GM20000 (cell line): ENCODE data around the gene AKAP1.
A peak's percentile ranks its signal among the peaks of the same experiment; 100 is the strongest.

ENCODE experiments used
- DNase-seq: peaks from one replicate; pipeline ENCODE4 v3.0.0; 2012; ENCODE audit warnings: low spot score
- TF ChIP-seq, protein P1 (sequence below): IDR thresholded peaks from 2 replicates; pipeline ENCODE4 v1.5.1; 2012; ENCODE audit warnings: mild to moderate bottlenecking, control low read depth; ENCODE audit errors: extremely low read depth, missing control alignments

Gene AKAP1

DNA sequence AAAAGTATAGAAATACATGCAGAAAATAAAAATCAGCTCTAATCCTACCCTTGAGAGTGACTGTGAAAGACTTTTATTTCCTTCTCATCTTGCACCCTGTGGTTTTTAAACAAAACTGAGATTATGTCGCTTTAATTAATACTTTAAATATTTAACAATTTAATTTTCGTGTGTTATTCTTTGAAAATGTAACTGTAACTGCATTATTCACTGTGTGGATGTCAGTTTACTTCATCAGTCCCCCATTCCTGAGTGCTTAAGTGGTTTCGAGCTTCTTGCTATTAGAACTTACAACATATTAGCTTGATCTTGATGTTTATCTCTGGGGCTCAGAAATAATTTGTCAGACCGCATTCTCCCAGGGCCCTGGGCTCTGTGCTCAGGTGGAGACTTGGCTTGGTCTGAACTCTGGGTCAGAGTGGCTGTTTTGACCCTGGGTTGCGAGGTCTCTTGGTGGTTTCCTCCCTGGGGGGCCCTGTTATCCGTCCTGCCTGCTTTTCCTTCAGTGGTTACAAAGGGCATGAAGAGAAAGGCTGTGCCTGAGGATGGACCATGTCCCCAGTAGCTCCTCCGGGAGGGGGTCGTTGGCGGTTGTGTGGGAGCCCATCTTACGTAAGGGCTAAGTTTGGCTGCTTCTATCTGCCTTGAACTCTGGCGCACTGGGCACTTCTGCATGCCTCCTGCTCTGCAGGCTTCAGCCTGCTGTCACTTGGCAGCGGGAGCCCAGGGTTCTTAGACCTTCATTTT, 25.7 kb downstream of the AKAP1 start:
- no peak for DNase-seq
- TF ChIP-seq, protein P1, sequence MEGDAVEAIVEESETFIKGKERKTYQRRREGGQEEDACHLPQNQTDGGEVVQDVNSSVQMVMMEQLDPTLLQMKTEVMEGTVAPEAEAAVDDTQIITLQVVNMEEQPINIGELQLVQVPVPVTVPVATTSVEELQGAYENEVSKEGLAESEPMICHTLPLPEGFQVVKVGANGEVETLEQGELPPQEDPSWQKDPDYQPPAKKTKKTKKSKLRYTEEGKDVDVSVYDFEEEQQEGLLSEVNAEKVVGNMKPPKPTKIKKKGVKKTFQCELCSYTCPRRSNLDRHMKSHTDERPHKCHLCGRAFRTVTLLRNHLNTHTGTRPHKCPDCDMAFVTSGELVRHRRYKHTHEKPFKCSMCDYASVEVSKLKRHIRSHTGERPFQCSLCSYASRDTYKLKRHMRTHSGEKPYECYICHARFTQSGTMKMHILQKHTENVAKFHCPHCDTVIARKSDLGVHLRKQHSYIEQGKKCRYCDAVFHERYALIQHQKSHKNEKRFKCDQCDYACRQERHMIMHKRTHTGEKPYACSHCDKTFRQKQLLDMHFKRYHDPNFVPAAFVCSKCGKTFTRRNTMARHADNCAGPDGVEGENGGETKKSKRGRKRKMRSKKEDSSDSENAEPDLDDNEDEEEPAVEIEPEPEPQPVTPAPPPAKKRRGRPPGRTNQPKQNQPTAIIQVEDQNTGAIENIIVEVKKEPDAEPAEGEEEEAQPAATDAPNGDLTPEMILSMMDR, result no peak

DNA sequence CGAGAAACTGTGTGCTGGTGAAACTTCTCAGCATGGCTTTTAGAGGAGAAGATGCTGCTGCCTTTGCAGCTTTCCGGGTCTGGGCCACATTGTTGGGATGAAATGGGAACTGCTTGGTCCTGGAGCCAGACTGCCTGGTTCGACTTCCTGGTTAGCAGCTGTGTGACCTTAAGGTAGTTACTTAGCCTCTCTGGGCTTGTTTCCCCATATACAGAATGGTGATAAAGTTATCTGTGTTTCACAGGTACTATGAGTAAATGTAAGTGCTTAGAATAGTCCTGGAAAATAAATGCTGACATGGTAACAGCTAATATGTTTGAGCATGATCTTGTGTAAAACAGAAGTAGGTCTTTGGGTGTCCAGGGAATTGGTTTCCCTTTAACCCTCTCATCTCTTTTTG, 26.3 kb downstream of the AKAP1 start:
- DNase-seq, result no peak
- TF ChIP-seq, protein P1, result no peak

DNA sequence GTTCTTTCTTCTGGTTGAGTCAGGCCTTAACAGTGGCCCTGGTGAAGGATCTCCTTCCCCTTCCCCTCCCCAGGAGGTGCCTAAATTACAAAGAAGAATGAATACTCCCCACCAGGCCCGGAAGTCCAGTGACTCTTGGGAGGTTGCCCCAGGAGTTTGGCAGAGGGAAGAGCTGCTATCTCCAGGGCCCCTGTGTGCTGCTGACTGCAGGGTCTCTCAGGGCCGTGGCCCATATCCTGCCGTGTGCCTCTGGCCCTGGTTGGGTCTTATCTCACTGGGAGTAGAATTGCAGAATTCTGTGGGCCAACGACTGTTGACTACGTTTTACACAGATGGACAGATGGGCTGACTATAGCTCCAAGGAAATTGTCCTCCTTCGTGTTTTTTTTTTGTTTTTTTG, 28.0 kb downstream of the AKAP1 start:
- TF ChIP-seq, protein P1, result no peak
- DNase-seq, result no peak

DNA sequence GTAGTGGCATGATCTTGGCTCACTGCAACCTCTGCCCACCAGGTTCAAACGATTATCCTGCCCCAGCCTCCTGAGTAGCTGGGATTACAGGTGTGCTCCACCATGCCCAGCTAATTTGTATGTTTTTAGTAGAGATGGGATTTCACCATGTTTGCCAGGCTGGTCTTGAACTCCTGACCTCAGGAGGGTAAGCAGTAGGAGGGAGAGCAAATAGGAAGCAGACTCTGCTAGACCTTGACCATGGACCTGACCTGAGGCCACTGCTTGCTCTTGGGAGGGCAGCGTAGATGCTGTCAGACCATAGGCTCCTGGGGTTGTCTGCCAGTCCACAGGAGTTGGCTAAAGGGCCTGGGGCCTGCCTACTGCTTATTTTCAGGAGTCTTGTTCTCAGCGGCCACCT, 28.6 kb downstream of the AKAP1 start:
- TF ChIP-seq, protein P1, result no peak
- DNase-seq, result no peak

DNA sequence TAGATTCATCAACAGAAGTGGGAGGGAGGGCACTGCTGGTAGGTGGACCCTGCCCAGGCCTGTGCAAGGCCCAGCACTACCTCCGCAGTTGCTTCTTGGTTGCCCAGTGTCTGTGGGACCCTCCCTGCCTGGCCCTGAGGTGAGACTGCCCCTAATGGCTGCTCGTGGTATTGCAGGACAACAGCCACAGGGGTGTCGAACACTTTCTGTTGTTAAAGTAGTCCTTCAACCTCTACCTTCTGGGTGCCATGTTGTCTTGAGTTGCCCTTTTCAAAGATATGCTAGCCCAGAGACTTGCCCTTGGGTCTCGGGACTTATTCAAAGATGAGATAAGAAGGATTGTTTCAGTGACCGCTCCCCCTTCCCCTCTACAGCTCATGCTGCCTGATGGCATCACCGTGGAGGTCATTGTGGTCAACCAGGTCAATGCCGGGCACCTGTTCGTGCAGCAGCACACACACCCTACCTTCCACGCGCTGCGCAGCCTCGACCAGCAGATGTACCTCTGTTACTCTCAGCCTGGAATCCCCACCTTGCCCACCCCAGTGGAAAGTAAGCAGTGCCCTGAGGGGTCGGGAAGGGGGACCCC, 29.1 kb downstream of the AKAP1 start:
- TF ChIP-seq, protein P1, result peak; percentile 71
- DNase-seq, result peak; percentile 74

DNA sequence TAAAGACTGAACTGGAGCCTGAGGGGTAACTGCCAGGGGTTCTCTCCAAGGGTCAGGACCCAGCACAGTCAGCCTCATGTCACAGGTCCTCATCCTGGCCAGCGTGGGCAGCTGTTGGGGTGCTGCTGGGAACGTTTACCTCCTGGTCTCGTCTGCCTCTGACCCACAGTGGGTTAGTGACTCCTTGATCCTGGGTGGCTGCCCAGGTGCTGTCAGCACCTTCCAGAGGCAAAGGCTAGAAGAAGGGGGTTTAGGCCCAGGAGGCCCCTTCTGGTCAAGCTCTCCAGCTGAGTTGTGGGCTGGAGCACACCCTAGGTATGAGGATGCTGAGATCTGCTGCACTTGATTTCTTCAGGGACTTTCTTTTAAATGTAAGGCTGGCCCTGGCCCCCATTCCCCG, 30.3 kb downstream of the AKAP1 start:
- TF ChIP-seq, protein P1, result no peak

DNA sequence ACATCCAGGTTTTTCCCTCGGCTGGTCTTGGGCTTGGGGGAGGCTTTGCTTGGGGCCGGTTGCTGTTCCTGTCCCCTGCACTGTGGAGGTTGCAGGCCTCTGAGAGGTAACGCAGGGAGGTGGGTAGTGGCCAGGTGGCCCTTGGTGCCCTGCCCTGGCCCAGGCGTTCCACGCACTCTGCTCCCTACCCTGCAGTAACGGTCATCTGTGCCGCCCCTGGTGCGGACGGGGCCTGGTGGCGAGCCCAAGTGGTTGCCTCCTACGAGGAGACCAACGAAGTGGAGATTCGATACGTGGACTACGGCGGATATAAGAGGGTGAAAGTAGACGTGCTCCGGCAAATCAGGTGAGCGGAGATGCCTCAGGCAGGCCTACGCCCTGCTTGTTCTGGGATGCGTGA, 30.9 kb downstream of the AKAP1 start:
- DNase-seq, result no peak

More for the DNA sequence above, 30.3 kb downstream of the AKAP1 start:
- DNase-seq, result no peak

More for the DNA sequence above, 30.9 kb downstream of the AKAP1 start:
- TF ChIP-seq, protein P1, result no peak
